NT2/D1 (cell line): ENCODE results near the gene OLFML2B.

Experiments
- SUZ12 ChIP-seq: IDR thresholded peaks from 2 replicates; pipeline ENCODE4 v1.6.1; 2011; ENCODE audit not compliant: insufficient read length, insufficient read depth; ENCODE audit errors: extremely low read depth
- YY1 ChIP-seq: IDR thresholded peaks from 2 replicates; pipeline ENCODE4 v1.6.1; 2011; ENCODE audit not compliant: insufficient read length, insufficient read depth
- ZNF274 ChIP-seq: IDR thresholded peaks from 2 replicates; pipeline ENCODE4 v1.6.1; 2011; ENCODE audit warnings: mild to moderate bottlenecking, low read depth, low read length

DNA sequence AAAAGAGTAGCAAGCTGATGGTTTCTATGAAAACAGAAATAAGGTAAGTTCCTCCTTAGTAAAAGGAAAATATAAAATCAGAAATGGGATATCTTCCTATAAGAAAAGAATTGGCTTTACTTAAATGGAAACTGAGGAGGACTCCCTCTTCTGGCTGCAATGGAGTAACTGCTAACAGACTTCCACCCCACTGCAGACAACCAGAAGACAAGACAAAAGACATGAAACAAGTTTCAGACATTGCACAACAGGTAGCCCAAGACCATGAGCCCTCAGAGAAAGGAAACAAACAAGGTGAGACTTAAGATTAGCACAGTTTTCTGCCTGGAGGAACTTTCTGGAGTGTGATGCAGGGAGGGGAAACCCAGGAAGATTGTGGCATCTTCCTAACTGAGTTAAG, 17.0 kb upstream of the OLFML2B start:
- no peak for TF ChIP-seq YY1
- TF ChIP-seq ZNF274: no peak
- TF ChIP-seq SUZ12: no peak
